HG03521 (cell line): ENCODE results near the gene C3.
"Not testable (repeated sequence)": the region's sequence is repeated elsewhere in the genome, so short reads cannot be mapped to it uniquely, and the experiment has no call there.

Source experiments
- ATAC-seq: cut with Tn5 transposase; IDR thresholded peaks from one replicate; pipeline ENCODE4 v1.9.1; 2021; ENCODE audit warnings: mild to moderate bottlenecking, moderate library complexity; ENCODE audit not compliant: unreplicated experiment

The C3 gene

DNA sequence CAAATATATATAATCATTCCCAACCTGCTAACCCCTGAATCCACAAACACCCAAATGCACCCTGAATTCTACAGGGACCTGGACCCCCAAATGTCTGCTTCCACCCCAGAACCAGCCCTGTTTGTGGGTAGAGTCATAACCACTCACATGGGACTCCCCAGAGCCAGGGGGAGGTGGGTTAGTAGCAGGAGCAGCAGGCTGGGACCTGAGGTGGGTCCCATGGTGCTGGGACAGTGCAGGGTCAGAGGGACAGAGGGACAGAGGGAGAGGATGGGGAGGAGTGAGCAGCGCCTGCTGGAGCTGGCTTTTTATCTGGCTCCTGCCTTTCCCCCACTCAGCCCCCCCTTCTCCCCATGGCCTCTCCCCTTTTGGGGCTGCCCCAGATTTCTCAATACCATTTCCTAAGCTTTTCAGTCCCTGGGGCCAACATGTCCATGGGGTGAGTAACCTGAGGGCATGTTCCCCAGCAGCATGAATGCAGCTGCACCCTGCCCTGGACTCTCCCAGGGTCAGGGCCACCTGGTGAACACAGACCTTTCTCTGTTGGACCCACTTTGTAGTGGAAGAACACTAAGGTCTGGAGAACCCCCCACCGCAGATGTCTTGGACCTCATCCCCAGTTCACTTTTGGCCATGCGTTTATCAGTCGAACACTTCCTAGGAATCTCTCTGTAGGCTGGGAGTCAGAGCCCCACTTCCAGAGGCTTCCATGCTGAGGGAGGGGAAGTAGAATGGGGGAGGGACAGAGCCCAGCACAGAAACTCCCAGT lies at the start of gene C3:
TSS of gene C3 (minus strand) at position 282 of the 769 bp plus-strand sequence. CDS start at position 221, 61 bp downstream.
- no peak for ATAC-seq

DNA sequence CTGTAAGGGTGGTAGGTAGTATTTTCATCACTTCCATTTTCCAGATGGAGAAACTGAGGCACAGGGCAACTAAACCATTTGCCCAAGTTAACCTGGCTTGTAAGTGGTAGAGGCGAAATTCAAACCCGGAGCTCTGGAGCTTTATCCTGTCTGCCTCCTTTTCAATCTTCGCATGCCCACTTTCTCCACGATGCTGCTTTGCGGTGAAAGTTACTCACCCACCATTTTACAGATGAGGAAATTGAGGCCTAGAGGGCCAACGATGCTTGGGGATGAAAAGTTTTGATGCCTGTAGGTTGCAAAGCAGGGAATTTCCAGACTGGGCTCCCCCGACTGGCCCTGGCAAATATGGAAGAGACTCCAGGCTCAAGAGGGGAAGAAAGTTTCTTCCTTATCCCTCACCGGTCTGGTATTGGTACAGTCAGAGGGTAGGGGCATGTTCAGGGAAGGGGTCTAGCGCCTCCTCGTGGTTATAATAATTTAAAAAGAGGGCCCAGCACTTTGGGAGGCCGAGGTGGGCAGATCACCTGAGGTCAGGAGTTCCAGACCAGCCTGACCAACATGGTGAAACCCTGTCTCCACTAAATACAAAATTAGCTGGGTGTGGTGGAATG lies 48.7 kb upstream of the C3 start:
- ATAC-seq = no peak

DNA sequence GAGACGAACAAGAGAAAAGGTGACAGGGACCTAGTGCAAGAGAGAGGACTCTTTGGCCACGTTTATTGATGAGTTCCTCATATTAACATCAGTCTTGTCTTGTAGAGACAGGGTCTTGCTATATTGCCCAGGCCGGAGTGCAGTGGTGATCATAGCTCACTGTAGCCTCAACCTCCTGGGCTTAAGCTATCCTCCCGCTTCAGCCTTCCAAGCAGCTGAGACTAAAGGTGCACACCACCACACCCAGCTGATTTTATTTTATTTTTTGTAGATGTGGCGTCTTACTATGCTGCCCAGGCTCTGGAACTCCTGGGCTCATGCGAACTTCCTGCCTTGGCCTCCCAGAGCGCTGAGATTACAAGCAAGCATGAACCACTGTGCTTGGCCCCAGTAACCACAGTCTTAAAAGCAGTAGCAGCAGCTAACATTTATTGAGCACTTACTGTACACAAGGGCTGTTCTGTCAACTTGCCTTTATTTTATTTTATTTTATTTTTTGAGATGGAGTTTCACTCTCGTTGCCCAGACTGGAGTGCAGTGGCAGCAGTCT lies 47.9 kb upstream of the C3 start:
- ATAC-seq = no peak

DNA sequence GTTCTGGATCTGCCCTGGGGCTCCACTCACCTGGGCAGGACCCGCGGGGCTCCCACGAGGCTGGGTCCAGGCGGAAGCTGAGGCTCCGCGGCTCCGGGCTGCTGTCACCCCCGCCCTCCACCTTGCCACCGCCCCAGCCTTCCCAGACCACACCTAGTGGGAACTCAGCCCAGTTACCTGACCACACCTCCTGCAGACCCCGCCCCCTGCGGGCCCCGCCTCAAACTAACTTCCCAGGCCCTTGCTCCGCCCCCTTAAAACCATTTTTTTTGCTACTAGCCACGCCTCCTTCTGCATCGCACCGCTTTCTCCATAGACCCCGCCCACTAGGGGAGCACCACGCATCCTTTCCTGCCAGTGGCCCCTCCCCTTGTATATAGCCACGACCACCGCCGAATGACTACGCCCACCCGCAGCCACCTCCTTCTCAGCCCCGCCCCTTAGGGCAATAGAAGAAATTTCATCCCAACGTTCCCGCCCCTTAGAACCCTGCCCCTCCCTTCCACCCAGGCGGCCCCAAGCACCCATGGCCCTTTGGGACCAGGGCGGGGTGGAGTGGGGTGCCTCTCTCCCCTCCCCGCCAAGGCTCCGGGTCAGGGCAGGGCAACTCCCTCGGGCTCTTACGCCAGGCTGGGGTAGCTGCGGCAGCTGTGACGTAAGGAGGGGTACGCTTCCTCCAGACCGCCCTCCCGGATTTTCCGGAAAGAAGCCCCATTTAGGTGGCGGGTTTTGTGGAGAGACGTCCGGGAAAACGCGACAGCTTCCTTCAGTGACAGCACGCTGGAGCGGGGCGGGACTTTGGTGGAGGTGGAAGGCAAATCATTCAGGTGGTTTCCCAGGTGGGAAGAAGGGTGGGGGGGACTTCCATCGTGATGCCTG lies 47.1 kb upstream of the C3 start, which contains the start of gene SH2D3A:
TSS of gene SH2D3A (minus strand) at position 79 of the 879 bp plus-strand sequence. CDS start 3,687 bp downstream, outside the sequence.
- ATAC-seq = peak; percentile 58

DNA sequence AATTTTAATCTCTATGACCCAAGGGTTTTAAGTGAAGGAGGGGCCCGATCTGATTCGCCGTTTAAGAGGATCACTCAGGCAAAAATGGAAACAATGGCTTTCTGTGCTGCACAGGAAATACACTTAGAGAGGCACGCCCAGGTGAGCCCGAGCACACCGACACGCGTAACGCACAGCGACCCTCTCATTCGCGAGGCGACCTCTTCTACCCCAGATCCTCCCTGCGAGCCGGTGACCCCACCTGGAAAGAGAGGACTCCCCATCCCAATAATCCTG lies 46.6 kb upstream of the C3 start:
- ATAC-seq = peak; percentile 4

DNA sequence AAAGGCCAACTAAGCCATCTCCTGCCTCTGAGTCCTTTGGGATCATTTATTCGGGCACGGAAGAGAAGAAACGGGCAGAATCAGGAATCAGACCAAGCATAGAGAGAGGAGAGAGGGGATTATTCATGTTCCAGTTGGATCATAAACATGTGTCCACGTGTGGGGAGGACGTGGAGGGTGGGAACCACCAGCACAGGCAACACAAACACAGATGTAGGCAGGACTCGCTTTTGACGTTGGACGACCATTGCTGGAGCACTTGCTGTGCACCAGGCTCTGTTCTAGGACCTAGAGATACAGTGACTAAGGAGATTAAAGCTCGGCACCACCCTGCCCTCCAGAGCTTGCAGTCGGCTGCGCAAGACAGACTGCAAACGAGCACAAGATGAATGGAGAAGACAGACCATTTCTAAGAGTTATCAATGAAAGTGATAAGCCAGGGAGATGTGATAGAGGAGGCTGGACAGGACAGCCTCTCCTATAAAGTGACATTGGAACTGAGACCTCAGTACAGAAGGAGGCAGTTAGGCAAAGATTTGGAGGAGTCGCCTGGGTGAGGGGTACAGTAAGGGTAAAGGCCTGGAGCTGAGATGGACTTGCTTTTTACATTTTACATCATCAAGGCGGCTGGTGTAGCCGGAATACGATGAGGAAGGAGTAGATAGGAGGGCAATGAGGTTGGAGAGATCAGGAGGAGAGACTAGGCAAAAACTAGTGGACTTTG lies 46.1 kb upstream of the C3 start:
- no peak for ATAC-seq

DNA sequence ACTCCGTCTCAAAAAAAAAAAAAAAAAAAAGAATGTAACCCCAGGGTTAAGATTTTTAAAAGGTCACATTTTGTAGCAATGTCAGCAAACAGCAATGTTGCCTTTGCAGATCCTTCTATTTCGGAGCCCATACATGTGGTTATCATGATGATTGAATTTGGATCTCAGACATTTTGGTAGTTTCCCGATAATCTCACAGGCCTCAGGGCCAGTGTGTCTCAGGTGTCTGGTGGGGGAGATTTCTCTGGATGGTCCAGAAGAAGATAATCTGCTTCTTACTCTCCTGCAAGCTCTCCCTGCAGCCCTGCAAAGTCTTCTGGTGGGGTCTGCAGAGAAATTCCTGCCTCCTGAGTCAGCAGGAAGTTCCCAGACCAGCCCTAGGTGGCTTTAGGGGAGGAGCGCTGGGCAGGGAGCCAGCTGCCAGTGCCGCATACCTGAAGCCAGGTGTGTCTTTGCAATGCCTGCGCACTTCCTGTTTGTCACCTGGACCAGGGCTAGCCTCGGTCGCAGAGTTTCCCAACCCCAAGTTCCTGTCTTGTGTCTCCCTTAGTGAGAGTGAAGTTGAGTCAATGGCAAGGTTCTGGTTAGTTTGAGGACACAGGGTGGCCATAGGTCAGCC lies 45.4 kb upstream of the C3 start:
- no peak for ATAC-seq

DNA sequence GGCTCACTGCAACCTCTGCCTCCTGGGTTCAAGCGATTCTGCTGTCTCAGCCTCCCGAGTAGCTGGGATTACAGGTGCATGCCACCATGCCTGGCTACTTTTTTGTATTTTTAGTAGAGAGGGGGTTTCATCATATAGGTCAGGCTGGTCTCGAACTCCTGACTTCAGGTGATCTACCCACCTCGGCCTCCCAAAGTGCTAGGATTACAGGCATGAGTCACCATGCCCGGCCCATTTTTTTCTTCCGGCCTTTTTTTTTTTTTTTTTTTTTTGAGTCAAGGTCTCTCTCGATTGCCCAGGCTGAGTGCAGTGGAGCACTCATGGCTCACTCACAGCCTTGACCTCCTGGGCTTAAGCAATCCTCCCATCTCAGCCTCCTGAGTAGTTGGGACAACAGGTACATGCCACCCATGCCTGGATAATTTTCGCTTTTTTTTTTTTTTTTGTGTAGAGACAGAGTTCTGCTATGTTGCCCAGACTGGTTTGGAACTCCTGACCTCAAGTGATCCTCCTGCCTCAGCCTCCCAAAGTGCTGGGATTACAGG lies 41.9 kb upstream of the C3 start:
- ATAC-seq = not testable (repeated sequence)

DNA sequence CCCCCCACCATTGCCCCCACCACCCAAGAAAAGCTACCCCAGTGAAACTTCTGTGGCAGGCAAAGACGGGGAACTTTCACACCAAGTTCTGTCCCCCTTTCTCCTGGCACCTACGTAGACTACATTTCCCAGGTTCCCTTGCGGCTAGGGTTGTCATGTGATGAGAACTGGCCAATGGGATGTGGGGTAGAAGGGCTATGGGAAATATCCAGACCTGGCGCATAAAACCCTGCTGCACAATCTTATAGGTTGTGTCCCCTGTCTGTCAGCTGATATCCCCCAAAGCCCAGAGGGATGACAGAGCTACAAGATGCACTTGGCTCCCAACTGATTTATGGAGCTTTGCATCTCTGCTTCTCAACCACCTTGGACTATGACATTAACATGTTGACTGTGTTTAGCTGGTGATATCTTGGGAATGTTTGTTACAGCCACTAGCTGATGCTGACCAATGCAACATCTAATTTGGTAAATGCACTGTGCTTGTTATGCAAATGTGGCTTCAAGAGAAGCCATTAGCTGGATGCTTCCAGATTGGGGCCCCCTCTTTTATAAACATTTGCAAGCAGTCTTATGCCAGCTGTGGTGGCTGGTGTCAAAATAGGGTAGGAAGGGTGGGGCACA lies 40.7 kb upstream of the C3 start:
- no peak for ATAC-seq

DNA sequence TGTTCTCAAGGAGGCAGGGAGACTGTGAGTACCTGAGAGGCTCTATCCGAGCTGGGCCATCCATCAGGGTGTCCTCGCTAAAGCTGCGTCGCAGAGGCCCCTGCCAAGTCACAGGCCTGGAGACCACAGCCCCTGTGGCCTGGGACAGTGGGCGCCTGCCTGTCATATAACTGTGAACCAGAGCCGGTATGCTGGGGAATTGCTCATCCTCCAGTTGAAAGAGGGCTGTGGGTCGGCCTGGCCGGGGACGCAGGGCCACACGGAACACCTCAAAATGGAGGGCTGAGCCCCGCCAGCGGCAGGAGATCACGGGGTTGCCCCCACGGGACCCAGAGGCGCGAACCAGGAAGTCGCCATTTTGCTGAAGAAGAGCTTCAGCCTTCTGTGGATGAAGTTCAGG lies 40.2 kb upstream of the C3 start:
- no peak for ATAC-seq

DNA sequence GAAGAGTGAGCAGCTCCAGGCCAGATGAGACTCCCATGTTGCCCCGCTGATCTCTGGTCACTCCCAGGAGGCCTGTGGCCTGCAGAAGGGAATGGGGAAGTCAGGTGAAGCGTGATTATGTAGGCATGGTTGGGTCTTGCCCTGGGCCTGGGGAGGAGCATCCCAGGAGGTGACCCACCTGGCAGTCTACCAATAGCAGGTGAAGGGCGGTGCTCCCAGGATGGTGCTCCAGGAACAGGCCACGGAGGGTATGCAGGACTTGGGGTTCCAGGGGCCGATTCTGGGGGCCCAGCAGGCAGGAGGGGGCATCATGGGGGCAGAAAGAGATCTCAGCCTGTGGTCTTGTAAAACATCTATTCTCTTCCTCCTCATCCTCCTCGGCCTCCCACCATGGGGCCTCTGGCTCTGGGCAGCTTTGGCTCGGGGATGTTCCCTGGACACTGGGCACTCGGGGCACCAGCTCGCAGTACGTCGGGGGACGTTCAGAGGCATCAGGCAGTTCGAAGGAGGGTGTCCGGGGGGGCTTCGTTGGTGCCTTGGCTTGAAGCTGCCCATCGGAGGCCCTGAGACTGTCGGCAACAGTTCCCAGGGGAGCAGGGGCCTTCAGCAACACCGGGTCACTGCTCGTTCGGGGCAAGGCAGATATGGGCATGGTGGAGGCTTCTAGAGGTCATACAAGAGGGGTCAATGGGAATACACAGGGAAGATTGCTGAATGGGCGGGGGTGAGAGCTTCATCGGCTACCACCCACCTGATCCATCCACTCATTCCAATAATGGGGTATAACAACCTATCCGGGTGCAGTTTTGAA lies 34.4 kb upstream of the C3 start:
- ATAC-seq = no peak

DNA sequence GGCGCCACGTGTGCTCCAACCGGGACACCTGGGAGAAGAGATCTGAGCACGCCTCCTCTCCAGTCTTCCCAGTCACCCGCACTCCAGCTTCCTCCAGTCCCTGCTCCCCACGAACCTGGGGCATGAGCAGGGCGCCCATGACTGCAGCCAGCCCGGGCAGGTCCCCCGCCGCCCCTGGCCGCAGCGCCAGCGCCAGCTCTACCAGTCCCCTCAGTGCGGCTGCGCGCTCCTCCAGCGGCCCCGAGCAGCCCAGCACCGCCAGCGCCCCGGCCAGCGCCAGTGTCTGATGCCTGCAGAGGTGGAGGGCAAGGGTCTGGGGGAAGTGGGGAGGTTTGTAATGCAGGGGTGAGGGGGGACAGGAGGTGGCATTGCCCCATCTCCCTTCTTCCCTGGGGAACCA lies 33.7 kb upstream of the C3 start:
- ATAC-seq = no peak

DNA sequence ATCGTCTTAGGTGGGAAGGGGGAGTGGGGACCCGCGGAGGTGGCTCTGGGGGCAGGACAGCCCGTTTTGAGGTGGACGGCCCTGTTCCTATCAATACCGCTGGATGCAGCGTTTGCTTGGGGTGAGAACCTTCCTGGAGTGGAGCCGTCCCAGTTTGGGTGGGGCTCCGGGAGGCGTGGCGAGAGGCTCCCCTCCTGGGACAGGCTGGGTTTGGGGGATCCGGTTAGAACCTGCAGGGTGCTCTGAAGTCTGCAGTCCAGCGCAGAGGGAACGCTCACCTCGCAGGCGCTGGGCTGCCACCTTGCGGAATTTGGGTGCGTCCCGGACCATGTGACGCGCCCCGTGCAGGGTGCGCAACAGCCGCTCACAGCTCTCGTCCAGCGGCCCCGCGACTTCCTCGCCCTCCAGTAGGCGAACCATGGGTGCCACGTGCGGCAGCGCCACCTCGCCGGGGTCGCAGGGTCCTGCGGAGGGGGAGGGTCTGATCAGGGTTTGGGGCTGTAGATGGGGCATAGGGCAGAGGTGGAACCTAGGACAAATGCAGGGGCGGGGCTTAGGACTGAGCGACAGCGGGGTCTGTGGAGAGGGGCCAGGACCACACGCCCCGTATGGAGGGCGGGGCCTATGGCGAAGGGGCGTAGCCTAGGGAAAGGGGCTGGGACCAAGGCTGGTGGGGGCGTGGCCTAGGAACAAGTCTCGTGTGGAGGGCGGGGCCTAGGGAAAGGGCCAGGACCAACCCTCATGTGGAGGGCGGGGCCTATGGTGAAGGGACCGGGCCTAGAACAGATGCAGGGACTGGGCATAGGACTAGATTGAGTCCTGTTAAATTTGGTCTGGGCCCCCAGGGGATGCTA lies 33.0 kb upstream of the C3 start:
- ATAC-seq = peak; percentile 75

DNA sequence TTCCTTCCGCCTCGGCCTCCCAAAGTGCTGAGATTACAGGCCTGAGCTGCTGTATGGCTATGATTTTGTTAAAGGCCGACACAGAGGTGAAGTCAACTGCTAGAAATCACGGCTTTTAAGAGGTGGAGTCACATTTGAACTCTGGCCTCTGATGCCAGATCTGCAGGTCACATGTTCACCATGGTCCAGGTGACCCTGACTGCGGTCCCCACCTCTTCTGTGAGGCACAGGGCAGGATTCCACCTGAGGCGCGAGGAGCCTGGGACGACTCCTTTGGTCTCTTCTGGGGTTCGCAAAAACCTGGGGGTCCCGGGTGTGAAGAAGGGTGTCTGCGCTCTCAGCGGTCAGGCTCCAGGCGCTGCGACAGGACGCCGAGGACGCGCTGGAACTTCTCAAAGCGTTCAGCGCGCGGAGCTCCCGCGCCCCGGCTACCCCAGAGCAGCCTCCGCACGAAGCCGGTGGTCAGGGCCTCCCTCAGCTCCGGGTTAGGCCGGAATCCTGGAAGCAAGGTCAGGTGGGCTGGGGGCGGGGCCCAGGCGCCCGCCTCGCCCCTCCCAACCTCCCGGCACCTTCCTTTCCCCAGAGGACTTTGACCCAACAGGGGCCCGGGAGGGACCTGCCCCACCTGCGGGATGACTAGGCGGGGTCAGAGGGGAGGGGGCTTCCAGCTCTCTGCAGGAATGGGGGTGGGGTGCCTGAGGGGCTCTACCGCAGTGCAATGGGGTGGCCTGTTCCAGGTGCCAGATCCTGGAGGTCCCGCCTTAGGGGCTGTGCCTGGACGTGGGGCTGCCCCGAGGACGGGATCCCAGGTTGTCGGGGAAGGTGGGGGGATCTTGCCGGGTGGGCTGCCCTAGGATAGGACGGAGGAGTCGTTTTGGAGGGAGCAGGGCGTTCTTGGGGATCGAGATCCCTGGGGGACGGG lies 32.1 kb upstream of the C3 start:
- no peak for ATAC-seq

DNA sequence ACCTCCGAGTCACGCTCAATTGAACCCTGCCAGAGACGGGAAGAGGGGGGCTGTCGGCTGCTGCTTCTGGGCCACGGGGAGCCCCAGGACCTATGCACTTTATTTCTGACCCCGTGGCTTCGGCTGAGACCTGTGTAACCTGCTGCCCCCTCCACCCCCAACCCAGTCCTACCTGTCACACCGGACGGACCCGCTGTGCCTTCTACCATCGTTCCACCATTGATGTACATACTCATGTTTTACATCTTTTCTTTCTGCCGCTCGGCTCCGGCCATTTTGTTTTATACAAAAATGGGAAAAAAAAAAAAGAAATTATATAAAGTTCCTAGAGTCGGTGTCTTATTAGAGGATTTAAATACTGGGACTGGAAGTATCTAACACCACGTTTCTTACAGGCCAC lies 30.7 kb upstream of the C3 start:
- ATAC-seq = no peak

DNA sequence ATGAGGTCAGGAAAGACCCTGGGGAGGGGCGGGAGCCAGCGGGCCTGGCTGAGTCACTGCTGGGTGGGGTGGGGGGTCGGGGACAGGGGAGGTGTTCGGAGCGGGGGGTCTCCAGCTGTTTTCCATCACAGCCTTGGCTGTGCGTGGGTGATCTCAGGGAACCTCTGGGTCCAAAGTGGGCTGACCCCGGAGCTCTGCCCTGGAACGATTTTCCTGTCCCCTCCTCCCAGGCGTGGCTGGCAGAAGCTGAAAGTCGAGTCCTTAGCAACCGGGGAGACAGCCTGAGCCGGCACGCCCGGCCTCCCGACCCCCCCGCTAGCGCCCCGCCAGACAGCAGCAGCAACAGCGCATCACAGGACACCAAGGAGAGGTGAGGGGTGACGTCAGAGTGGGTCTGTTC lies 29.6 kb upstream of the C3 start:
- no peak for ATAC-seq

DNA sequence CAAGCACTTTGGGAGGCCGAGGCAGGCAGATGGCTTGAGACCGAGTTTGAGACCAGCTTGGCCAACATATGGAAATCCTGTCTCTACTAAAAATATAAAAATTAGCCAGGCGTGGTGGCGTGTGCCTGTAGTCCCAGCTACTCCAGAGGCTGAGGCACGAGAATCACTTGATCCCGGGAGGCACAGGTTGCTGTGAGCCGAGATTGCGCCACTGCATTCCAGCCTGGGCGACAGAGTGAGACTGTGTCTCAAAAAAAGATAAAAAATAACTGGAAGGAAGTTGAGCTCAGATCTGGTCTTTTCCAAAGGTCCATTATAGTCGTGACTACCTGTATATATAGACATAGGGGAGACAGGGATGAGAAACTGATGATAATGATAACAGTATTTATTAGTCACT lies 28.1 kb upstream of the C3 start:
- not testable (repeated sequence) for ATAC-seq
